ENCODE measurements around the gene PCDH9. TPM values are rescaled to one million over a fixed set of nuclear protein-coding genes. Genes with fewer than 3 reads are reported as not detected.
A peak's percentile ranks its signal among the peaks of the same experiment; 100 is the strongest.

PCDH9 gene
- total and polyA plus RNA-seq, 7 donors, result under 0.01 to 15.7 (median 8.7) TPM; not detected in 1

DNA sequence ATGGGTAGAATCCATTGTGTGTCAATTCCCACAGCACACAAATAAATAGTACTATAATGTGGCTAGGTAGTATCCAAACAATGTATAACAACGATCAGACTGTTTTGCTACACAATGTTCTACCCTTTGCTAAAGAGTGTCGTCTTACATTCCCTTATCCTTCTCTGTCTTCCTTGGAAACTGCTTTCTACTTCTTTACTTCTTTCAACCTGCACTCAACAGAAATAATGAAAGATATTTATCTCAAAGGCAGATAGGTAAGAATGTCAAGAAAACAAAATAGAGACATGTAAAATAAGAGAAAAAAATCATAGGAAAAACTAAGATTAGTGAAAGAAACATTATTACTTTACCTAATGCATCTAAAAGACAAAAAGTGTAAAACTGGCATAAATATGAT is 814.7 kb downstream of the PCDH9 start:
- Histone ChIP-seq H3K4me3 (no peak overlapping the region), H3K36me3 (no peaks in the 10 kb centered on the region), H3K27me3 (no peaks in the 10 kb centered on the region), H3K9me3 (no peaks in the 10 kb centered on the region), H3K4me1 (peaks cover 0 to 5% (median 0%) of the 10 kb centered on the region in 4 donors), H3K27ac (no peak overlapping the region)
- DNase-seq, result no peak
- no peak for TF ChIP-seq POLR2A (IDR thresholded peaks at IDR 0.05)
- TF ChIP-seq EP300 (IDR thresholded peaks at IDR 0.05), result no peak
- TF ChIP-seq POLR2AphosphoS5 (IDR thresholded peaks at IDR 0.05), result no peak
- TF ChIP-seq, protein P1, sequence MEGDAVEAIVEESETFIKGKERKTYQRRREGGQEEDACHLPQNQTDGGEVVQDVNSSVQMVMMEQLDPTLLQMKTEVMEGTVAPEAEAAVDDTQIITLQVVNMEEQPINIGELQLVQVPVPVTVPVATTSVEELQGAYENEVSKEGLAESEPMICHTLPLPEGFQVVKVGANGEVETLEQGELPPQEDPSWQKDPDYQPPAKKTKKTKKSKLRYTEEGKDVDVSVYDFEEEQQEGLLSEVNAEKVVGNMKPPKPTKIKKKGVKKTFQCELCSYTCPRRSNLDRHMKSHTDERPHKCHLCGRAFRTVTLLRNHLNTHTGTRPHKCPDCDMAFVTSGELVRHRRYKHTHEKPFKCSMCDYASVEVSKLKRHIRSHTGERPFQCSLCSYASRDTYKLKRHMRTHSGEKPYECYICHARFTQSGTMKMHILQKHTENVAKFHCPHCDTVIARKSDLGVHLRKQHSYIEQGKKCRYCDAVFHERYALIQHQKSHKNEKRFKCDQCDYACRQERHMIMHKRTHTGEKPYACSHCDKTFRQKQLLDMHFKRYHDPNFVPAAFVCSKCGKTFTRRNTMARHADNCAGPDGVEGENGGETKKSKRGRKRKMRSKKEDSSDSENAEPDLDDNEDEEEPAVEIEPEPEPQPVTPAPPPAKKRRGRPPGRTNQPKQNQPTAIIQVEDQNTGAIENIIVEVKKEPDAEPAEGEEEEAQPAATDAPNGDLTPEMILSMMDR (IDR thresholded peaks at IDR 0.05), result no peak
- intact Hi-C loops (cut with DNase I), result no loop called here
- 41 to 60% methylated on average over 2 of the region's 2 CpGs for WGBS, 2 donors

DNA sequence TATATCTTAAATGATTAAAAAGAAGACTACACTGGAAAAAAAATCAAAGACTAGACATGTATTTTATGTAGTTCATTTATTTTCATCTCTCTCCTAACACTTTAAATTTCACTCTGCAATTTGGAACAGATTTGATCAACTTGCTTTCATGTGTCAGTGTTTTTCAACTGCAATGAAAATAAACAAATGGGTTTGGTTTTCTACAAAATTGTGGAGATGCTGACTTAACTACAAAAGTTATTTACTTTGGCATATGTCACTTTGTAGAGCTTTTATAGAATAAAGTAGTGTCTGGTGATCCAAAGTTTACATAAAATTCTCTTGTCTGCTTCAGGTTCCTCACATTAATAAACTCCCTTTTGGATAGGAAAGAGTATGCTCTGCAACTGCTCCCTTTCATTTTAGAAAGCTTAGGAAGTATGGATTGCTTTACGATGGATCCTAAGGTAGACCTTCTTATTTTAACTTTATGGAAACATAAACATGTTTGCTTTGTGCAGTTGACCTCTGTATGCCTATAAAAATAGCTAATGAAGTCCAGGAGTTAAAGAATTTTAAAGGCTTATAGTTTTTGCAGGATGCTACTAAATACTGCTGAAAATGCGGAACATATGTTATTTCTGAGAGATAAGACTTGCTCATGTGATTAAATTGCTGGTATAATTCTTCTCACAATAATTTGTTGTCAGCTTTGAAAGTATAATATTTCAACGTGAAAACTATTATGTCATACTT is 815.9 kb downstream of the PCDH9 start:
- Histone ChIP-seq H3K36me3 (no peaks in the 10 kb centered on the region), H3K4me1 (peaks cover 0 to 5% (median 0%) of the 10 kb centered on the region in 4 donors), H3K9me3 (no peaks in the 10 kb centered on the region), H3K27ac (no peak overlapping the region), H3K27me3 (no peaks in the 10 kb centered on the region), H3K4me3 (no peak overlapping the region)
- WGBS, 2 donors, result 44 to 66% methylated on average over 3 of the region's 3 CpGs
- DNase-seq, result no peak
- intact Hi-C loops (cut with DNase I), result no loop called here
- TF ChIP-seq, protein P1 (IDR thresholded peaks at IDR 0.05), result no peak

DNA sequence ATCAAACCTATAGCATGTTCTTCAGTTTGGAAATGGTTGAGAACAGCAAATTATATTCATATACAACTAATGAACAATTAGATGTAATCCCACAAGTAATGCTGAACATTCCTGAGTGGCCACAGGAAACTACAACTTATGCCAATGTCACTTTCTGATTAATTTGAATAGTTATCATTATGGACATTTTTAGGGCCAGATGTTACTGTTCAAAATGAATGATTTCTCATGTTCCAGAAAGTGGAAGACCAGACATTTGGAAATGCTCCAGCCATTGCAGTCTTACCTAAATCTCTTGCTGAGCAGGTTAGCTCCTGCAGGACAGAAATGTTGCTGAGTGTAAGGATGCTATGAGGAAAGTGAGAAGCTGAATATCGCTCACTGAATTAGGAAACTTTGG is 819.8 kb downstream of the PCDH9 start:
- no peak for DNase-seq
- WGBS, 2 donors, result 89 to 95% methylated on average over 1 of the region's 1 CpG
- no peak overlapping the region for H3K27ac ChIP-seq
- TF ChIP-seq POLR2A (IDR thresholded peaks at IDR 0.05), result no peak
- TF ChIP-seq POLR2AphosphoS5 (IDR thresholded peaks at IDR 0.05), result no peak
- TF ChIP-seq EP300 (IDR thresholded peaks at IDR 0.05), result no peak
- TF ChIP-seq, protein P1 (IDR thresholded peaks at IDR 0.05), result no peak
- no peaks in the 10 kb centered on the region for H3K27me3 ChIP-seq
- H3K4me1 ChIP-seq, result peaks cover 0 to 26% (median 12%) of the 10 kb centered on the region in 4 donors
- no peaks in the 10 kb centered on the region for H3K9me3 ChIP-seq
- H3K36me3 ChIP-seq, result no peaks in the 10 kb centered on the region
- intact Hi-C loops (cut with DNase I), result no loop called here
- H3K4me3 ChIP-seq, result no peak overlapping the region

DNA sequence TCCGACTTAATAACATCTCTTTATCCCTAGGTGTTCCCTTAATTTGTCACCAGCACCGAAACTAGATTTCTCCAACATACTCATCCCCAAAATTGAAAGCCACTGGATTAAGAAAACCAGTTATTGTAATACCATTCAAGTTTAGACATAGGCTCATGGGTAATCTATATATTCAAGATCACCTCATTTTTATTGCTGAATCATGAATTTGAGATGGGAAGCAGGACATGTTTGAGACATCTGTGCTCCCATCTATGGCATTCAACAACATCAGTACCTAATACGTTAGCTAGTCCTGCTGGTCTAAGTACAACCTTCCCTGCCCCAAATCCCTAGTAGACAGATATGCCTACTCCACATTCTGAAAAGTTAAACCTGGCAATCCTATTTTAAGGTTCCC is 820.6 kb downstream of the PCDH9 start:
- H3K9me3 ChIP-seq, result no peaks in the 10 kb centered on the region
- WGBS, 2 donors, result 89% methylated on average over 3 of the region's 3 CpGs
- peaks cover 0 to 28% (median 12%) of the 10 kb centered on the region in 4 donors for H3K4me1 ChIP-seq
- intact Hi-C loops (cut with DNase I), result no loop called here
- H3K27ac ChIP-seq, result no peak overlapping the region
- H3K4me3 ChIP-seq, result no peak overlapping the region
- TF ChIP-seq POLR2AphosphoS5 (IDR thresholded peaks at IDR 0.05), result no peak
- TF ChIP-seq EP300 (IDR thresholded peaks at IDR 0.05), result no peak
- no peak for TF ChIP-seq POLR2A (IDR thresholded peaks at IDR 0.05)
- TF ChIP-seq, protein P1 (IDR thresholded peaks at IDR 0.05), result no peak
- DNase-seq, result no peak
- no peaks in the 10 kb centered on the region for H3K27me3 ChIP-seq
- no peaks in the 10 kb centered on the region for H3K36me3 ChIP-seq

DNA sequence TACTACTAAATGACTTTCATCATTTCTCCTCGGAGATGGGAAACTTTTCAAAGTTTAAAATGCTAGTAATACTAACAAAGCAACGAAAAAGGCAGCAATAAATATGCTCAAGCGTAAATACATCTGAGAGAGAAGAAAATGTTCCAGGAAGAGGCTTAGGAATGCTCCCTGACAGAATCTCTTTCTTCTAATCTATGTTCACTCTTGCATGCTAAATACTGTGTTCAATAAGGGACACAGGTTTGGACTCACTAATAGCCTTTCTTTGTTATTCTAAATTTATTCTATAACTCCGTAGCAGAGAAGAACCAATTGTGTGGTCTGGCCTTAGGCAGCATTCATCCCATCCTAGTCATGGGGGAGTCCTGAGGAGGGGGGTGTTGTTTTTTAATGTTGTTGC is 823.0 kb downstream of the PCDH9 start:
- intact Hi-C loops (cut with DNase I), result no loop called here

More for the DNA sequence above, 823.0 kb downstream of the PCDH9 start:
- Histone ChIP-seq H3K36me3 (no peaks in the 10 kb centered on the region), H3K4me1 (peaks cover 0 to 22% (median 12%) of the 10 kb centered on the region in 4 donors), H3K9me3 (no peaks in the 10 kb centered on the region), H3K27me3 (no peaks in the 10 kb centered on the region), H3K27ac (peak overlapping the region in 3 of 4 donors; percentile 13 to 50 (median 19)), H3K4me3 (no peak overlapping the region)
- TF ChIP-seq POLR2AphosphoS5 (IDR thresholded peaks at IDR 0.05) (no peak), POLR2A (IDR thresholded peaks at IDR 0.05) (no peak), EP300 (IDR thresholded peaks at IDR 0.05) (no peak)
- TF ChIP-seq, protein P1 (IDR thresholded peaks at IDR 0.05), result no peak
- no peak for DNase-seq
- 66 to 69% methylated on average over 4 of the region's 4 CpGs for WGBS, 2 donors
